SK-N-SH treated with all-trans-retinoic acid at 6 μM for 48 hours (cell line): ENCODE measurements around the gene DPP6.
"Not testable (repeated sequence)": the region's sequence is repeated elsewhere in the genome, so short reads cannot be mapped to it uniquely, and the experiment has no call there.

Source experiments
- ESRRG ChIP-seq: fragments of 250-450 bp; sonication (Bioruptor Pico); IDR thresholded peaks from 2 replicates; pipeline ENCODE4 v1.6.1; 2021; ENCODE audit warnings: mild to moderate bottlenecking
- GLIS3 ChIP-seq: fragments of 250-450 bp; sonication (Bioruptor Pico); IDR thresholded peaks from 2 replicates; pipeline ENCODE4 v1.5.0; 2020; ENCODE audit warnings: mild to moderate bottlenecking, moderate library complexity
- TOX ChIP-seq: fragments of 250-450 bp; sonication (Bioruptor Pico); IDR thresholded peaks from 2 replicates; pipeline ENCODE4 v1.8.0; 2021; ENCODE audit warnings: mild to moderate bottlenecking, moderate library complexity, borderline replicate concordance
- ZFP30 ChIP-seq: fragments of 450-650 bp; formaldehyde crosslinking; IDR thresholded peaks from 2 replicates; pipeline ENCODE4 v1.5.0; 2022; ENCODE audit warnings: mild to moderate bottlenecking, moderate library complexity

DNA sequence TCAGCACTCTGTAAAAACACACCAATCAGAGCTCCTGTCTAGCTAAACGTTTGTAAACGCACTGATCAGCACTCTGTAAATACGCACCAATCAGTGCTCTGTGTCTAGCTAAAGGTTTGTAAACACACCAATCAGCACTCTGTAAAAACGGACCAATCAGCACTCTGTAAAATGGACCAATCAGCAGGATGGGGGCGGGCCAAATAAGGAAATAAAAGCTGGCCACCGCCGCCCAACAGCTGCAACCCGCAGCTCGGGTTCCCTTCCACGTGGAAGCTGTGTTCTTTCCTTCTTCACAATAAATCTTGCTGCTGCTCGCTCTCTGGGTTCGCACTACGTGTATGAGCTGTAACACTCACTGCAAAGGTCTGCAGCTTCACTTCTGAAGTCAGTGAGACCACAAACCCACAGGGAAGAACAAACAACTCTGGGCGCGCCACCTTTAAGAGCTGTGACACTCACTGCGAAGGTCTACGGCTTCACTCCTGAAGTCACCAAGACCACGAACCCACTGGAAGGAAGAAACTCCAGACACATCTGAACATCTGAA is 625.9 kb downstream of the DPP6 start:
- not testable (repeated sequence) for TF ChIP-seq TOX (CRISPR knock-in tag); ESRRG; GLIS3 (CRISPR knock-in tag); ZFP30 (CRISPR knock-in tag)
